Chondrocyte (in vitro differentiated cells): Measurements from ENCODE around the gene DGKD. TPM values are rescaled to one million over a fixed set of nuclear protein-coding genes. Genes with fewer than 3 reads are reported as not detected.

Source experiments
- DNase-seq: peaks from one replicate; pipeline ENCODE4 v3.0.0; 2021; ENCODE audit warnings: mixed read lengths, low spot score
- H3K27ac Mint-ChIP-seq: one replicate; pipeline ENCODE4 v1.8.0; 2021; ENCODE audit warnings: mild to moderate bottlenecking, moderate library complexity, mixed read lengths; ENCODE audit not compliant: unreplicated experiment
- H3K27me3 Mint-ChIP-seq: 2 replicates; pipeline ENCODE4 v1.8.0; 2021; ENCODE audit warnings: low read depth, mixed read lengths
- H3K36me3 Mint-ChIP-seq: 2 replicates; pipeline ENCODE4 v1.8.0; 2021; ENCODE audit warnings: low read depth, mixed read lengths
- H3K4me1 Mint-ChIP-seq: 2 replicates; pipeline ENCODE4 v1.8.0; 2021; ENCODE audit warnings: low read depth, mild to moderate bottlenecking, mixed read lengths
- H3K4me3 Mint-ChIP-seq: one replicate; pipeline ENCODE4 v1.8.0; 2021; ENCODE audit warnings: mild to moderate bottlenecking, moderate library complexity, mixed read lengths; ENCODE audit not compliant: unreplicated experiment
- H3K9me3 Mint-ChIP-seq: 2 replicates; pipeline ENCODE4 v1.8.0; 2021; ENCODE audit warnings: low read depth, mixed read lengths
- CTCF ChIP-seq: fragments of 200-600 bp; sonication (generic); IDR thresholded peaks from 2 replicates; pipeline ENCODE4 v1.5.0; 2021; ENCODE audit warnings: antibody characterized with exemption, mild to moderate bottlenecking, moderate library complexity
- total RNA-seq: library from RNA; stranded (reverse); gene quantifications from 3 replicates; pipeline ENCODE4 v1.2.1, GENCODE V29; 2021

The DGKD gene
- total RNA-seq, 1 donor from 2014 or later = 66.3 TPM

- no peak for TF ChIP-seq CTCF
- no peaks in the 10 kb centered on the region for H3K9me3 Mint-ChIP-seq
- DNase-seq = peak; percentile 88
- peak overlapping the region; percentile 63 for H3K27ac Mint-ChIP-seq
- H3K4me3 Mint-ChIP-seq = no peak overlapping the region
- peaks cover 20% of the 10 kb centered on the region for H3K4me1 Mint-ChIP-seq
- no peaks in the 10 kb centered on the region for H3K27me3 Mint-ChIP-seq
- H3K36me3 Mint-ChIP-seq = peaks cover 34% of the 10 kb centered on the region
Observed at GRCh38 chr2:233441161-233442027, 87.1 kb downstream of the DGKD start.

- Mint-ChIP-seq H3K9me3 (no peaks in the 10 kb centered on the region), H3K36me3 (peaks cover 30% of the 10 kb centered on the region), H3K27ac (no peak overlapping the region), H3K27me3 (no peaks in the 10 kb centered on the region), H3K4me1 (peaks cover 20% of the 10 kb centered on the region), H3K4me3 (no peak overlapping the region)
- no peak for TF ChIP-seq CTCF
- no peak for DNase-seq
Observed at GRCh38 chr2:233442028-233442310, 87.7 kb downstream of the DGKD start.

GRCh38 chr2:233443511-233444183 lies 89.4 kb downstream of the DGKD start:
- H3K27ac Mint-ChIP-seq = peak overlapping the region; percentile 78
- H3K27me3 Mint-ChIP-seq = no peaks in the 10 kb centered on the region
- H3K9me3 Mint-ChIP-seq = no peaks in the 10 kb centered on the region
- H3K4me1 Mint-ChIP-seq = peaks cover 20% of the 10 kb centered on the region
- DNase-seq = peak; percentile 89
- H3K36me3 Mint-ChIP-seq = peaks cover 28% of the 10 kb centered on the region
- no peak overlapping the region for H3K4me3 Mint-ChIP-seq
- peak; percentile 96 for TF ChIP-seq CTCF

- peaks cover 26% of the 10 kb centered on the region for H3K4me1 Mint-ChIP-seq
- H3K27me3 Mint-ChIP-seq = no peaks in the 10 kb centered on the region
- H3K36me3 Mint-ChIP-seq = peaks cover 28% of the 10 kb centered on the region
- H3K27ac Mint-ChIP-seq = peak overlapping the region; percentile 45
- DNase-seq = no peak
- TF ChIP-seq CTCF = no peak
- no peak overlapping the region for H3K4me3 Mint-ChIP-seq
- no peaks in the 10 kb centered on the region for H3K9me3 Mint-ChIP-seq
Observed at GRCh38 chr2:233444501-233444900, 90.2 kb downstream of the DGKD start.

- Mint-ChIP-seq H3K27ac (no peak overlapping the region), H3K4me3 (no peak overlapping the region), H3K27me3 (no peaks in the 10 kb centered on the region), H3K4me1 (peaks cover 26% of the 10 kb centered on the region), H3K36me3 (peaks cover 27% of the 10 kb centered on the region), H3K9me3 (no peaks in the 10 kb centered on the region)
- TF ChIP-seq CTCF = no peak
- no peak for DNase-seq
Observed at GRCh38 chr2:233445152-233445830, 91.0 kb downstream of the DGKD start.
